ENCODE measurements around the gene CALML3.

- TF ChIP-seq CTCF (IDR thresholded peaks at IDR 0.05; ENCODE audit: extremely low read depth in 1 of 2, insufficient read depth in 1 of 2, low read depth in 1 of 2, low read length in 2 of 2) (no peak), POLR2A (IDR thresholded peaks at IDR 0.05; ENCODE audit: low read depth, low read length) (no peak), MAX (IDR thresholded peaks at IDR 0.05; ENCODE audit: insufficient read depth, insufficient read length) (no peak), EZH2 (IDR thresholded peaks at IDR 0.05; ENCODE audit: borderline replicate concordance, low read depth, low read length, severe bottlenecking) (no peak)
Observed at GRCh38 chr10:5532618-5533097, 7.9 kb downstream of the CALML3 start.
